ENCODE measurements around the gene ADGRV1.

The ADGRV1 gene

DNA sequence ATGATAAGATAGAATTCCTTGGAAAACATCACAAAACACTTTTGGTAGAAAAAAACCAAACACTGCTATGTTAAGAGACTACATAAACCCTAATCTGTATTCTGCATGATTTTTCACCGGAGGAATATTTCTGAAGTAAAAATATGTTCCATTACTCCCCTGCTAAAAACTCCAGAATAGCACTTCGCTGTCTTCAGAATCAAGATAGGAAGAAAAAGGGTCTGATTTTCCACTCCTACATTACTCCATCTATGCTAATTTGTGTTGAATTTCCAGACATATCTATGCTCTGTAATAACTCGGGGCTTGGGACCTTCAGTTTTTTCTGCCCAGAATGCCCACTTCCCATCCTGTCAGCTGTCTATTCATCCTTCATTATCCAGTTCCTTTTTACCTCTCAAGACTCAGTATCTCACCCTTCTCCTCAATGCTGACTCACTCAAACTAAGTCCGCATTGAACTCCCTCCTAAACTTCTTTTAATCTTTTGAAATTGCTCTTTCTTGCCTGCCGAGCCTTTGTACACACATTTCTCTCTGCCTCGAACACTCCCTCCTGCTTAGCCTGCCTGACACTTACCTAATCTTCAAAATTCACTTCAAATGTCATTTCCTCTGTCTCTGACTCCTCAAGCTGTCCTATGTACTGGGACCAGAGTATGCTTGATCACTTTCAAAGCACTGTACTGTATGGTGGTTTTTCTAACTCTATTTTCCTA is 653.6 kb downstream of the ADGRV1 start:
- H3K4me3 ChIP-seq (ENCODE audit: low read length), result no peak overlapping the region
- H3K4me2 ChIP-seq (ENCODE audit: low read length), result no peak overlapping the region
- H3K79me2 ChIP-seq (ENCODE audit: control insufficient read depth, low read length), result no peaks in the 10 kb centered on the region
- no peaks in the 10 kb centered on the region for H3K36me3 ChIP-seq (ENCODE audit: control insufficient read depth, low read length)
- TF ChIP-seq EZH2phosphoT487 (IDR thresholded peaks at IDR 0.05; ENCODE audit: borderline replicate concordance, low read length), result no peak
- TF ChIP-seq, protein P1, sequence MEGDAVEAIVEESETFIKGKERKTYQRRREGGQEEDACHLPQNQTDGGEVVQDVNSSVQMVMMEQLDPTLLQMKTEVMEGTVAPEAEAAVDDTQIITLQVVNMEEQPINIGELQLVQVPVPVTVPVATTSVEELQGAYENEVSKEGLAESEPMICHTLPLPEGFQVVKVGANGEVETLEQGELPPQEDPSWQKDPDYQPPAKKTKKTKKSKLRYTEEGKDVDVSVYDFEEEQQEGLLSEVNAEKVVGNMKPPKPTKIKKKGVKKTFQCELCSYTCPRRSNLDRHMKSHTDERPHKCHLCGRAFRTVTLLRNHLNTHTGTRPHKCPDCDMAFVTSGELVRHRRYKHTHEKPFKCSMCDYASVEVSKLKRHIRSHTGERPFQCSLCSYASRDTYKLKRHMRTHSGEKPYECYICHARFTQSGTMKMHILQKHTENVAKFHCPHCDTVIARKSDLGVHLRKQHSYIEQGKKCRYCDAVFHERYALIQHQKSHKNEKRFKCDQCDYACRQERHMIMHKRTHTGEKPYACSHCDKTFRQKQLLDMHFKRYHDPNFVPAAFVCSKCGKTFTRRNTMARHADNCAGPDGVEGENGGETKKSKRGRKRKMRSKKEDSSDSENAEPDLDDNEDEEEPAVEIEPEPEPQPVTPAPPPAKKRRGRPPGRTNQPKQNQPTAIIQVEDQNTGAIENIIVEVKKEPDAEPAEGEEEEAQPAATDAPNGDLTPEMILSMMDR (IDR thresholded peaks at IDR 0.05; ENCODE audit: low read depth, low read length, poor library complexity, severe bottlenecking), result no peak
- no peaks in the 10 kb centered on the region for H4K20me1 ChIP-seq (ENCODE audit: control insufficient read depth, insufficient read depth, low read depth, low read length)
- H3K9me2 ChIP-seq (replicated peaks; ENCODE audit: control insufficient read depth, low read length), result no peaks in the 10 kb centered on the region
- H3K27ac ChIP-seq (ENCODE audit: low read depth, low read length), result no peak overlapping the region
- no peaks in the 10 kb centered on the region for H3K4me1 ChIP-seq (ENCODE audit: control insufficient read depth, low read length)
- no peaks in the 10 kb centered on the region for H3K27me3 ChIP-seq (ENCODE audit: control insufficient read depth, low read length)
- no peaks in the 10 kb centered on the region for H3F3A ChIP-seq (ENCODE audit: control insufficient read depth, insufficient read depth)
- H3K9me3 ChIP-seq (ENCODE audit: control insufficient read depth, insufficient read depth, low read length), result no peaks in the 10 kb centered on the region

DNA sequence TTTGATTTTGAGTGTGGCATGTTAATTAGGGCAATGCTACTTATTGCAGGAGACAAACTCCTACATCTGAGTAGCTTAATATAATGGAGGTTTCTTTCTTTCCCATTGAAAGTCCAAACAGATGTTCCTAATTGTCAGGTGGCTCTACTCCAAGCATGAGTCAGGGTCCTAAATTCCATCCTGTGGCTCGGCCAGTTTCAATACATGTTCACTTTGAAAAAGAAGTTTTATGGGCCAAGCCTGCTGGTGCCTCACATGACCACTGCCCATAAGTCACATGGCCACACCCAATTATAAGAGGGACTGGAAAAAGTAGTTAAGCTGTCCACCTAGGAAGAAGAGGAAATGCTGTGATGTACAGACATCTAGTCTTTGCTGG is 654.1 kb downstream of the ADGRV1 start:
- no peaks in the 10 kb centered on the region for H3K79me2 ChIP-seq (ENCODE audit: control insufficient read depth, low read length)
- no peak overlapping the region for H3K4me2 ChIP-seq (ENCODE audit: low read length)
- no peaks in the 10 kb centered on the region for H3K9me3 ChIP-seq (ENCODE audit: control insufficient read depth, insufficient read depth, low read length)
- H3K27ac ChIP-seq (ENCODE audit: low read depth, low read length), result no peak overlapping the region
- no peak for TF ChIP-seq EZH2phosphoT487 (IDR thresholded peaks at IDR 0.05; ENCODE audit: borderline replicate concordance, low read length)
- TF ChIP-seq, protein P1 (IDR thresholded peaks at IDR 0.05; ENCODE audit: low read depth, low read length, poor library complexity, severe bottlenecking), result no peak
- no peaks in the 10 kb centered on the region for H3K4me1 ChIP-seq (ENCODE audit: control insufficient read depth, low read length)
- no peak overlapping the region for H3K4me3 ChIP-seq (ENCODE audit: low read length)
- no peaks in the 10 kb centered on the region for H4K20me1 ChIP-seq (ENCODE audit: control insufficient read depth, insufficient read depth, low read depth, low read length)
- peaks cover 4% of the 10 kb centered on the region; the same call in 1 of the 2 replicates for H3K27me3 ChIP-seq (ENCODE audit: control insufficient read depth, low read length)
- H3F3A ChIP-seq (ENCODE audit: control insufficient read depth, insufficient read depth), result no peaks in the 10 kb centered on the region
- H3K9me2 ChIP-seq (replicated peaks; ENCODE audit: control insufficient read depth, low read length), result no peaks in the 10 kb centered on the region
- no peaks in the 10 kb centered on the region for H3K36me3 ChIP-seq (ENCODE audit: control insufficient read depth, low read length)

All from DOHH2 (cell line).